ENCODE data around the gene RNF13.

DNA sequence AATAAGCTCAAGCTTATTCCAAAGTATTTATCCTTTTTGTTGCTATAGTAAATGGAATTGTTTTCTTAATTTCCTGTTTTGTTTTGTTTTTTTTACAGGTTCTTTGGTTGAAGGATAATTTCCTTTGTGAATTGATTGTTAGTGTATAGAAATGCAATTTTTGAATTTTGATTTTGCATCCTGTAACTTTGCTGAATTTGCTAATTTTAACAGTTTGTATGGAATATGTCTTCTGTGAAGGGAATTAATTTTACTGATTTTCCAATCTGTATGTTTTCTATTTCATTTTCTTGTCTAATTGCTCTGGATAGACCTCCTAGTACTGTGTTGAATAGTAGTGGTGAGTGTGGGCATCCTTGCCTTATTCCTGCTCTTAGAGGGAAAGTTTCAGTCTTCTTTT lies 129.4 kb downstream of the RNF13 start:
- TF ChIP-seq, protein P1, sequence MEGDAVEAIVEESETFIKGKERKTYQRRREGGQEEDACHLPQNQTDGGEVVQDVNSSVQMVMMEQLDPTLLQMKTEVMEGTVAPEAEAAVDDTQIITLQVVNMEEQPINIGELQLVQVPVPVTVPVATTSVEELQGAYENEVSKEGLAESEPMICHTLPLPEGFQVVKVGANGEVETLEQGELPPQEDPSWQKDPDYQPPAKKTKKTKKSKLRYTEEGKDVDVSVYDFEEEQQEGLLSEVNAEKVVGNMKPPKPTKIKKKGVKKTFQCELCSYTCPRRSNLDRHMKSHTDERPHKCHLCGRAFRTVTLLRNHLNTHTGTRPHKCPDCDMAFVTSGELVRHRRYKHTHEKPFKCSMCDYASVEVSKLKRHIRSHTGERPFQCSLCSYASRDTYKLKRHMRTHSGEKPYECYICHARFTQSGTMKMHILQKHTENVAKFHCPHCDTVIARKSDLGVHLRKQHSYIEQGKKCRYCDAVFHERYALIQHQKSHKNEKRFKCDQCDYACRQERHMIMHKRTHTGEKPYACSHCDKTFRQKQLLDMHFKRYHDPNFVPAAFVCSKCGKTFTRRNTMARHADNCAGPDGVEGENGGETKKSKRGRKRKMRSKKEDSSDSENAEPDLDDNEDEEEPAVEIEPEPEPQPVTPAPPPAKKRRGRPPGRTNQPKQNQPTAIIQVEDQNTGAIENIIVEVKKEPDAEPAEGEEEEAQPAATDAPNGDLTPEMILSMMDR (IDR thresholded peaks at IDR 0.05) = no peak
- no peak for TF ChIP-seq POLR2A (IDR thresholded peaks at IDR 0.05)
